ENCODE measurements around the gene BRI3.

GRCh38 chr7:98294326-98294725 lies 12.8 kb downstream of the BRI3 start:
- TF ChIP-seq POLR2A (IDR thresholded peaks at IDR 0.05; ENCODE audit: low read depth, low read length) (no peak), POLR2AphosphoS5 (IDR thresholded peaks at IDR 0.05; ENCODE audit: low read depth, low read length) (no peak), TAF1 (IDR thresholded peaks at IDR 0.05; ENCODE audit: low read depth, low read length) (no peak), SPI1 (IDR thresholded peaks at IDR 0.05; ENCODE audit: low read depth, low read length) (no peak), POU2F2 (IDR thresholded peaks at IDR 0.05; ENCODE audit: low read depth, low read length) (no peak)

Measured in GM12891 (cell line).